Liver (tissue), 3 donors: ENCODE data around the gene SESN3.

Experiments
- CTCF ChIP-seq: fragments of 150-350 bp; IDR thresholded peaks from 2 replicates; pipeline ENCODE4 v1.5.1; 2017; ENCODE audit warnings: improper control_type of control experiment, low read depth, low read length; ENCODE audit not compliant: missing input control
- GABPA ChIP-seq, 2 donors: IDR thresholded peaks in 1 of 2; conservative IDR thresholded peaks in 1 of 2; 2 replicates each; pipeline ENCODE4 v1.6.1; 2016; ENCODE audit warnings: antibody characterized with exemption in 2 of 2, mild to moderate bottlenecking in 1 of 2, moderate library complexity in 1 of 2
- MAX ChIP-seq: IDR thresholded peaks from 2 replicates; pipeline ENCODE4 v1.6.1; 2016; ENCODE audit warnings: antibody characterized with exemption
- SP1 ChIP-seq: IDR thresholded peaks from 2 replicates; pipeline ENCODE4 v1.6.1; 2018; ENCODE audit warnings: antibody characterized with exemption, mild to moderate bottlenecking
- TF ChIP-seq, protein P1 (sequence below): IDR thresholded peaks from 2 replicates; pipeline ENCODE4 v1.6.1; 2016; ENCODE audit warnings: antibody characterized with exemption, mild to moderate bottlenecking
- donor health status: healthy.
- donor health status: healthy.

GRCh38 chr11:95137299-95137698 lies 93.7 kb downstream of the SESN3 start:
- TF ChIP-seq, protein P1, sequence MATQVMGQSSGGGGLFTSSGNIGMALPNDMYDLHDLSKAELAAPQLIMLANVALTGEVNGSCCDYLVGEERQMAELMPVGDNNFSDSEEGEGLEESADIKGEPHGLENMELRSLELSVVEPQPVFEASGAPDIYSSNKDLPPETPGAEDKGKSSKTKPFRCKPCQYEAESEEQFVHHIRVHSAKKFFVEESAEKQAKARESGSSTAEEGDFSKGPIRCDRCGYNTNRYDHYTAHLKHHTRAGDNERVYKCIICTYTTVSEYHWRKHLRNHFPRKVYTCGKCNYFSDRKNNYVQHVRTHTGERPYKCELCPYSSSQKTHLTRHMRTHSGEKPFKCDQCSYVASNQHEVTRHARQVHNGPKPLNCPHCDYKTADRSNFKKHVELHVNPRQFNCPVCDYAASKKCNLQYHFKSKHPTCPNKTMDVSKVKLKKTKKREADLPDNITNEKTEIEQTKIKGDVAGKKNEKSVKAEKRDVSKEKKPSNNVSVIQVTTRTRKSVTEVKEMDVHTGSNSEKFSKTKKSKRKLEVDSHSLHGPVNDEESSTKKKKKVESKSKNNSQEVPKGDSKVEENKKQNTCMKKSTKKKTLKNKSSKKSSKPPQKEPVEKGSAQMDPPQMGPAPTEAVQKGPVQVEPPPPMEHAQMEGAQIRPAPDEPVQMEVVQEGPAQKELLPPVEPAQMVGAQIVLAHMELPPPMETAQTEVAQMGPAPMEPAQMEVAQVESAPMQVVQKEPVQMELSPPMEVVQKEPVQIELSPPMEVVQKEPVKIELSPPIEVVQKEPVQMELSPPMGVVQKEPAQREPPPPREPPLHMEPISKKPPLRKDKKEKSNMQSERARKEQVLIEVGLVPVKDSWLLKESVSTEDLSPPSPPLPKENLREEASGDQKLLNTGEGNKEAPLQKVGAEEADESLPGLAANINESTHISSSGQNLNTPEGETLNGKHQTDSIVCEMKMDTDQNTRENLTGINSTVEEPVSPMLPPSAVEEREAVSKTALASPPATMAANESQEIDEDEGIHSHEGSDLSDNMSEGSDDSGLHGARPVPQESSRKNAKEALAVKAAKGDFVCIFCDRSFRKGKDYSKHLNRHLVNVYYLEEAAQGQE, result no peak
- TF ChIP-seq GABPA (IDR thresholded peaks at IDR 0.05 in 1 of 2, conservative IDR thresholded peaks at IDR 0.05 in 1 of 2) (no peak), CTCF (no peak), MAX (no peak), SP1 (no peak)
